Measurements from ENCODE around the gene IFI16.

GRCh38 chr1:159014851-159015250 is 5.1 kb downstream of the IFI16 start:
- TF ChIP-seq CTCF (conservative IDR thresholded peaks at IDR 0.05; ENCODE audit: low read length) (no peak), EZH2phosphoT487 (IDR thresholded peaks at IDR 0.05; ENCODE audit: borderline replicate concordance, low read depth, low read length) (no peak)

Data from OCI-LY7 (cell line).